Upper lobe of left lung (tissue), 4 donors: Measurements from ENCODE around the gene TAPBPL.

Source experiments
- EP300 ChIP-seq, 4 donors: sonication (generic); formaldehyde crosslinking; IDR thresholded peaks; one replicate each; pipeline ENCODE4 v1.5.1; 2017; ENCODE audit warnings: antibody characterized with exemption in 4 of 4, control low read depth in 2 of 4
- POLR2A ChIP-seq, 4 donors: fragments of 450-650 bp; IDR thresholded peaks; one replicate each; pipeline ENCODE4 v1.5.1; 2016 to 2017; ENCODE audit warnings: antibody characterized with exemption in 4 of 4, mild to moderate bottlenecking in 2 of 4
- TF ChIP-seq, protein P1 (sequence below), 6 experiments: fragments of 450-650 bp in 4 of 6; fragments of 200-600 bp in 2 of 6; sonication (generic) in 2 of 6; IDR thresholded peaks; one replicate each; pipeline ENCODE4 v1.5.1; 2016 to 2019; ENCODE audit warnings: antibody characterized with exemption in 6 of 6

DNA sequence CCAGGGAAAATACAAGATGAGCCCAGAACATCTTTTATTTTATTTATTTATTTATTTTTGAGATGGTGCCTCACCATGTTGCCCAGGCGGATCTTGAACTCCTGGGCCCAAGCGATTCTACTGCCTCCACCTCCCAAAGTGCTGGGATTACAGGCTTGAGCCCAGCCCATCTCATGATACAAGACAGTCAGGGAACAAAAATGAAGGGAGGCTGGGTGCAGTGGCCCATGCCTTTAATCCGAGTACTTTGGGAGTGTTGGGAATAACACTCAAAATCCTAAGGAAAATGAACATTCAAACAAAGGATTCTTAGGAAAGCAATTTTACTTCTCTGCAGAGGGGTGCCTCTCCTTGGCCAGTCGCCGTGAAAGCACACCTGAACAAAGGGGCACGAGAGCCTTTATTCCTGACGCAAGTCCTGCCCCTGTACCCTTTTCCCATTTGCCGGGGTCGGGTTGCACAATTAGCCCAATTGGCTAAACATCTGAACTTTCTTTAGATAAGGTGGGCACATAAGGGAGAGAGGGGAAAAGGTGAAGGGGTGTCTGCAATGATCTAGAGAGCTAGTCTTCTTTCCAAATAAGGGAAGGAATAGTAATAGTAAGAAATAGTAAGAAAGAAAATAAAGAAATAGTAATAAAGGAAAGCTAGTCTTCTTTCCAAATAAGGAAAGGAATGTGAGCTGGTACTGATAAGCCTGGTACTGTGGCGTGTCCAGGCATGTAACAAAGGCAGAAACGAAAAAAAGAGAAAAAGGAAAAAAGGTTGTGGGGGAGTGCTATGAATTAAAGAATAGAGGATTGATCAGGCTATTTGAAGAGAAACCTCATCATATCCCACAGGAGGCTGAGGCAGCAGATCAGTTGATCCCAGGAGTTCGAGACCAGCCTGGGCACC, 55.5 kb downstream of the TAPBPL start:
- TF ChIP-seq POLR2A (IDR thresholded peaks at IDR 0.05) (no peak), EP300 (IDR thresholded peaks at IDR 0.05) (no peak)
- TF ChIP-seq, protein P1, sequence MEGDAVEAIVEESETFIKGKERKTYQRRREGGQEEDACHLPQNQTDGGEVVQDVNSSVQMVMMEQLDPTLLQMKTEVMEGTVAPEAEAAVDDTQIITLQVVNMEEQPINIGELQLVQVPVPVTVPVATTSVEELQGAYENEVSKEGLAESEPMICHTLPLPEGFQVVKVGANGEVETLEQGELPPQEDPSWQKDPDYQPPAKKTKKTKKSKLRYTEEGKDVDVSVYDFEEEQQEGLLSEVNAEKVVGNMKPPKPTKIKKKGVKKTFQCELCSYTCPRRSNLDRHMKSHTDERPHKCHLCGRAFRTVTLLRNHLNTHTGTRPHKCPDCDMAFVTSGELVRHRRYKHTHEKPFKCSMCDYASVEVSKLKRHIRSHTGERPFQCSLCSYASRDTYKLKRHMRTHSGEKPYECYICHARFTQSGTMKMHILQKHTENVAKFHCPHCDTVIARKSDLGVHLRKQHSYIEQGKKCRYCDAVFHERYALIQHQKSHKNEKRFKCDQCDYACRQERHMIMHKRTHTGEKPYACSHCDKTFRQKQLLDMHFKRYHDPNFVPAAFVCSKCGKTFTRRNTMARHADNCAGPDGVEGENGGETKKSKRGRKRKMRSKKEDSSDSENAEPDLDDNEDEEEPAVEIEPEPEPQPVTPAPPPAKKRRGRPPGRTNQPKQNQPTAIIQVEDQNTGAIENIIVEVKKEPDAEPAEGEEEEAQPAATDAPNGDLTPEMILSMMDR (IDR thresholded peaks at IDR 0.05) = no peak
